Stomach (tissue), 9 donors: ENCODE measurements around the gene COL4A1. TPM values are rescaled to one million over a fixed set of nuclear protein-coding genes. Genes with fewer than 3 reads are reported as not detected.
A peak's percentile ranks its signal among the peaks of the same experiment; 100 is the strongest.

Experiments used
- DNase-seq, 2 donors: peaks; one replicate each; pipeline versions ENCODE4 v3.0.0 to v3.0.0-alpha.2; 2013 to 2019
- H3K27ac ChIP-seq, 5 donors: fragments of 200-600 bp in 4 of 5; sonication (generic) in 4 of 5; one replicate each; pipeline ENCODE4 v1.5.1; 2013 to 2019; ENCODE audit warnings: mild to moderate bottlenecking in 1 of 5, moderate library complexity in 1 of 5
- H3K27me3 ChIP-seq, 3 donors: fragments of 200-600 bp; sonication (generic); one replicate each; pipeline ENCODE4 v1.5.1; 2017 to 2019; ENCODE audit warnings: mixed run types in 1 of 3
- H3K36me3 ChIP-seq, 4 donors: fragments of 200-600 bp; sonication (generic); 1 replicate in 3 of 4; 2 replicates in 1 of 4; pipeline ENCODE4 v1.5.1; 2016 to 2019
- H3K4me1 ChIP-seq, 4 donors: fragments of 200-600 bp; sonication (generic); one replicate each; pipeline ENCODE4 v1.5.1; 2016 to 2019
- H3K4me3 ChIP-seq, 4 donors: fragments of 200-600 bp; sonication (generic) in 3 of 4; one replicate each; pipeline ENCODE4 v1.5.1; 2016 to 2019; ENCODE audit warnings: mild to moderate bottlenecking in 1 of 4
- H3K9me3 ChIP-seq, 4 donors: fragments of 200-600 bp; sonication (generic); one replicate each; pipeline ENCODE4 v1.5.1; 2016 to 2019
- CTCF ChIP-seq, 7 experiments: fragments of 450-650 bp in 4 of 7; fragments of 200-600 bp in 3 of 7; sonication (generic) in 3 of 7; IDR thresholded peaks; one replicate each; pipeline ENCODE4 v1.5.1; 2016 to 2019; ENCODE audit warnings: antibody characterized with exemption in 7 of 7, control low read depth in 2 of 7, mild to moderate bottlenecking in 1 of 7
- EP300 ChIP-seq: sonication (generic); formaldehyde crosslinking; IDR thresholded peaks from one replicate; pipeline ENCODE4 v1.6.1; 2017; ENCODE audit warnings: antibody characterized with exemption
- POLR2A ChIP-seq, 4 donors: fragments of 450-650 bp; IDR thresholded peaks; one replicate each; pipeline ENCODE4 v1.6.1; 2016; ENCODE audit warnings: antibody characterized with exemption in 4 of 4, control low read depth in 2 of 4, mild to moderate bottlenecking in 1 of 4, moderate library complexity in 1 of 4
- POLR2AphosphoS5 ChIP-seq, 3 donors: sonication (generic); formaldehyde crosslinking; IDR thresholded peaks; one replicate each; pipeline ENCODE4 v1.6.1; 2016; ENCODE audit warnings: antibody characterized with exemption in 3 of 3
- WGBS, 5 donors: extraction: QIAGEN DNeasy Blood & Tissue Kit in 3 of 5; methylation state at CpG; one replicate each; pipeline versions ENCODE4 v1.1.5 to v1.1.7; 2013 to 2018; 5-methylcytosine and 5-hydroxymethylcytosine counted together
- intact Hi-C: fragments of 100-400 bp; cut with DNase I; formaldehyde crosslinking; loops from one replicate; pipeline ENCODE4 v1.15.1; 2023; ENCODE audit warnings: low total_unique reads
- polyA plus RNA-seq, 3 donors: library from polyadenylated mRNA; stranded (reverse); fragments of 200-250 nt; gene quantifications; one replicate each; pipeline ENCODE4 v1.2.3, GENCODE V29; 2013
- total RNA-seq, 5 donors: library from RNA; depleted of rRNA; stranded (reverse); fragments of >200 nt; gene quantifications; one replicate each; pipeline versions ENCODE4 v1.1.0 to v1.2.3, GENCODE V29; 2014 to 2016
- donor health status: healthy with polysubstance abuse.
- donor health status: Bipolar disorder and iron deficiency.
- donor health status: healthy.

COL4A1 gene
- total and polyA plus RNA-seq, 8 donors = 18.8 to 798 (median 133) TPM

- TF ChIP-seq POLR2A (IDR thresholded peaks at IDR 0.05) (no peak), CTCF (IDR thresholded peaks at IDR 0.05) (no peak), POLR2AphosphoS5 (IDR thresholded peaks at IDR 0.05) (no peak), EP300 (no peak)
- peaks cover 0 to 43% (median 28%) of the 10 kb centered on the region in 4 donors for H3K4me1 ChIP-seq
- no peak for DNase-seq
- peak overlapping the region in 4 of 5 donors; percentile 69 to 82 (median 74) for H3K27ac ChIP-seq
- H3K9me3 ChIP-seq = no peaks in the 10 kb centered on the region
- WGBS, 5 donors = 48 to 64% (median 56%) methylated on average over 5 of the region's 5 CpGs
- intact Hi-C loops = no loop called here
- no peaks in the 10 kb centered on the region for H3K36me3 ChIP-seq
- H3K27me3 ChIP-seq = peaks cover 0 to 3% (median 0%) of the 10 kb centered on the region in 3 donors
- no peak overlapping the region for H3K4me3 ChIP-seq
Measured at GRCh38 chr13:110232142-110232541, 74.8 kb downstream of the COL4A1 start.

DNA sequence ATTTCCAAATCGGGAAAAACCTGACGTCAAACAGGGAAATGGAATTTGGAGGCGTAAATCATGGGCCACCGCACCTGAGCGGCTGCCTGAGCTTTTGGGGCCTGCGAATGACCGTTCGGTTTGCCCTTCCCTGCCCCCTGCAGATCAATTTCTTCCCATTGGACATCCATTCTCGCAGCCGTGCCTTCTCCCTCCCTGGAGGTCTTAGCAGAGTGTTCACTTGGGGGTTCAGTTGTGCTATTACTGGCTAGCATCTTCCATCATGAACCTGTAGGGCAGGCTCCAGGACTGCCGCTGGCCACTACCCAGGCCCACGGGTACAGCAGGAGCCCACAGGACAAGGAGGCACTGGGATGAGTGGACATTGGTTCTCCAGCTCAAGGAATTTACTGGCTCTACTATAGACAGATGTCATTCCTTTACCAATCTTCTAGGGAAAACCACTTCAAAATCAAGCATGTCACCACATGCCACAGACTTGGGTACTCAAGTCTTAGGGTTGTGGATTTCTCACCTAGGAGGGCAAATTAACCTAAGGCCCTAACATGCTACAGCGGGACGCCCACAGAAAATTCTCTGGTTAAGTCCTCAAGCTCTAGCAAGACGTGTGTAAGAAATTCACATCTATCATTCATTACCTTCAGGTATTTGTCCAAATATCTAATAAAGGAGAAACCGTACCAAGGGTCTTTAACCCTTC, 75.5 kb downstream of the COL4A1 start:
- H3K4me3 ChIP-seq = peak overlapping the region in 1 of 4 donors; percentile 5
- TF ChIP-seq POLR2AphosphoS5 (IDR thresholded peaks at IDR 0.05) (no peak), POLR2A (IDR thresholded peaks at IDR 0.05) (no peak), EP300 (no peak), CTCF (IDR thresholded peaks at IDR 0.05) (no peak)
- peaks cover under 1 to 41% (median 25%) of the 10 kb centered on the region in 4 donors for H3K4me1 ChIP-seq
- H3K27ac ChIP-seq = peak overlapping the region in 3 of 5 donors; percentile 69 to 82 (median 75)
- H3K36me3 ChIP-seq = no peaks in the 10 kb centered on the region
- no peak for DNase-seq
- 83 to 86% (median 85%) methylated on average over 16 of the region's 16 CpGs for WGBS, 5 donors
- H3K27me3 ChIP-seq = peaks cover 0 to 3% (median 0%) of the 10 kb centered on the region in 3 donors
- intact Hi-C loops = no loop called here
- no peaks in the 10 kb centered on the region for H3K9me3 ChIP-seq

DNA sequence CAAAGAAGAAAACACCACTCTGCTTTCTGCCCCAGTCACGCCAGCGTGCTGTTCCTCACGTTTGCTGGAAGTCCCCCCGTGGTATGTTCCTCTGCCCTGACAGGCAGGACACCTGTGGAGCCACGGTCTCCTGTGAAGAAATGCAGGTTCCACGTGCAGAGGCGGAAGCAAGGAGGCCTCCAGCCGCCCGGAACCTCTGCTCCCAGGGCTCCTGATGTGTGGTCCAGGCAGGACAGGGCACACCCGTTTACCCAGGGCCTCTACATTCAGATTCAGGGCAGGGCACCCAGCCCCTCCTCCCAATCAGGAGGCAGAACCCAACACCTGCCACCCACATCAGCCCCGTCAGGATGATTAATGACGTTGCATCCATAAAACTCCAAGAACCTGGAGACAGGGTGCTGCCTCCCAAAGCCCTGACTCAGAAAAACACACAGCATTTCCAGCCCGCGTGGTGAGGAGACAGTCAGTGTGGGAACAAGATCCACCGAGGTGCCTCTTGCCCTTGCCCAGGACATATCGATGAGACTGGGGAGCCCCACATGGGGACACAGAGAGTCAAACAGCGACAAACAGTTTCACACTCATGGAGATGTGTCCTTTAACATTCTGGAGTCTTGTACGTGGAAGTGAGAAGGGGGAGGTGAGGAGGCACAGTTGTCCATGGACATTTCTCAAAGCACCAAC, 76.2 kb downstream of the COL4A1 start:
- no peak overlapping the region for H3K4me3 ChIP-seq
- no peak for TF ChIP-seq EP300
- no peak for TF ChIP-seq POLR2A (IDR thresholded peaks at IDR 0.05)
- no peak for TF ChIP-seq CTCF (IDR thresholded peaks at IDR 0.05)
- H3K36me3 ChIP-seq = no peaks in the 10 kb centered on the region
- DNase-seq = no peak
- H3K27ac ChIP-seq = peak overlapping the region in 2 of 5 donors; percentile 11 to 82
- intact Hi-C loops = no loop called here
- H3K9me3 ChIP-seq = no peaks in the 10 kb centered on the region
- peaks cover 4 to 45% (median 28%) of the 10 kb centered on the region in 4 donors for H3K4me1 ChIP-seq
- peaks cover 0 to 3% (median 0%) of the 10 kb centered on the region in 3 donors for H3K27me3 ChIP-seq
- 67 to 72% (median 71%) methylated on average over 12 to 18 of the region's 18 CpGs for WGBS, 5 donors

GRCh38 chr13:110229905-110230563, 76.9 kb downstream of the COL4A1 start:
- Histone ChIP-seq H3K27ac (peak overlapping the region in 2 of 5 donors; percentile 47 to 92), H3K36me3 (no peaks in the 10 kb centered on the region), H3K4me1 (peaks cover 4 to 47% (median 29%) of the 10 kb centered on the region in 4 donors), H3K4me3 (no peak overlapping the region), H3K27me3 (peaks cover 0 to 3% (median 0%) of the 10 kb centered on the region in 3 donors), H3K9me3 (no peaks in the 10 kb centered on the region)
- no peak for DNase-seq
- intact Hi-C loops = no loop called here
- no peak for TF ChIP-seq EP300
- no peak for TF ChIP-seq CTCF (IDR thresholded peaks at IDR 0.05)
- TF ChIP-seq POLR2A (IDR thresholded peaks at IDR 0.05) = no peak
- TF ChIP-seq POLR2AphosphoS5 (IDR thresholded peaks at IDR 0.05) = no peak
- WGBS, 5 donors = 81 to 91% (median 87%) methylated on average over 16 of the region's 16 CpGs
